ENCODE results near the gene EHMT1.

The EHMT1 gene

DNA sequence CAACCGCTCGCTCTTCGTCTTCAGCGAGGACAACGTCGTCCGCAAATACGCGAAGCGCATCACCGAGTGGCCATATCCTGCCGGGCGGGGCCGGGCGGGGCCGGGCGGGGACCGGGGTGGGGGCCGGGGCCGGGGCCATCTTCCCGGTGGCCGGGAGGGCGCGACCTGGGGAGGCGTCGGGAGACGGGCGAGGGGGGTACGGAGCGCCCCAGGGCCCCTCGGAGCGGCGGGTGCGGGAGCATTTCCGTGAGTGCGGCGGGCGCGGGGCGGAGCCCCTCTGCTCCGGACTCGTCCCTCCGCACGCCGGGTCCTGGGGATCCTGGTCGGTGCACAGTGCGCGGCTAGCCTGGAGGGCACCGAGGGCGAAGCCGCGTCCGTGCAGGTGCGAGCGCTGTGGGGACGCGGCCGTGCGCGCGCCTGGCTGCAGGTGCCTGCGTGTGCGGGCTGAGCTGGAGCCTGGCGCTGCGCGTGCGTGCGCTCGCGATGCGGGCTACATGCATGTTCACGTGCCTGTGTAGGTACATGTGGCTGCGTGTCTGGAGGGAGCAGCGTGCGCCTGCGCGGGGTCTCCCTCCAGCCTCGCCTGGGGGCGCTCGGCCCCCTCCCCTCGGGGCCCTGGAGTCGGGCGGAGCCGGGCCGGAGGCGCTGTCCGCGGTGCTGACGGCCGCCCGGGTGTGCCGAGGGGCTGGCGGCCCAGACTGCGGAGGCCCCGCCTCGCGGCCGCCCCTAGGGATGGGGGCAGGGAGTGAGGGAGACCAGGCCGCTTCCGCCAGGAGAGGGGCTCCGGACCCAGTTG is 259.5 kb downstream of the EHMT1 start:
- ATAC-seq: peak; percentile 33; the same call in 2 of the 3 replicates
- TF ChIP-seq PPARA (CRISPR knock-in tag; IDR thresholded peaks at IDR 0.05; ENCODE audit: borderline replicate concordance): no peak
- TF ChIP-seq ZNF565 (CRISPR knock-in tag; conservative IDR thresholded peaks at IDR 0.05; ENCODE audit: low read depth): no peak
- TF ChIP-seq ZFP30 (CRISPR knock-in tag; IDR thresholded peaks at IDR 0.05): no peak
- TF ChIP-seq ZFP3 (CRISPR knock-in tag; IDR thresholded peaks at IDR 0.05): no peak
- TF ChIP-seq ESRRG (CRISPR knock-in tag; IDR thresholded peaks at IDR 0.05): no peak
- TF ChIP-seq ZNF8 (CRISPR knock-in tag; IDR thresholded peaks at IDR 0.05): no peak
- no peak for TF ChIP-seq OSR1 (CRISPR knock-in tag; IDR thresholded peaks at IDR 0.05)
- no peak for TF ChIP-seq ISL1 (CRISPR knock-in tag; IDR thresholded peaks at IDR 0.05)
- TF ChIP-seq ZNF70 (CRISPR knock-in tag; IDR thresholded peaks at IDR 0.05): no peak
- no peak for TF ChIP-seq CREB5 (CRISPR knock-in tag; IDR thresholded peaks at IDR 0.05; ENCODE audit: low read depth)
- no peak for TF ChIP-seq ARNTL (CRISPR knock-in tag; IDR thresholded peaks at IDR 0.05; ENCODE audit: borderline replicate concordance, low read depth)
- TF ChIP-seq BACH2 (CRISPR knock-in tag; IDR thresholded peaks at IDR 0.05; ENCODE audit: borderline replicate concordance): no peak
- TF ChIP-seq, protein P1, sequence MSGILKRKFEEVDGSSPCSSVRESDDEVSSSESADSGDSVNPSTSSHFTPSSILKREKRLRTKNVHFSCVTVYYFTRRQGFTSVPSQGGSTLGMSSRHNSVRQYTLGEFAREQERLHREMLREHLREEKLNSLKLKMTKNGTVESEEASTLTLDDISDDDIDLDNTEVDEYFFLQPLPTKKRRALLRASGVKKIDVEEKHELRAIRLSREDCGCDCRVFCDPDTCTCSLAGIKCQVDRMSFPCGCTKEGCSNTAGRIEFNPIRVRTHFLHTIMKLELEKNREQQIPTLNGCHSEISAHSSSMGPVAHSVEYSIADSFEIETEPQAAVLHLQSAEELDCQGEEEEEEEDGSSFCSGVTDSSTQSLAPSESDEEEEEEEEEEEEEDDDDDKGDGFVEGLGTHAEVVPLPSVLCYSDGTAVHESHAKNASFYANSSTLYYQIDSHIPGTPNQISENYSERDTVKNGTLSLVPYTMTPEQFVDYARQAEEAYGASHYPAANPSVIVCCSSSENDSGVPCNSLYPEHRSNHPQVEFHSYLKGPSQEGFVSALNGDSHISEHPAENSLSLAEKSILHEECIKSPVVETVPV (CRISPR knock-in tag; IDR thresholded peaks at IDR 0.05): no peak

GRCh38 chr9:137879052-137879451 is 260.2 kb downstream of the EHMT1 start:
- no peak for TF ChIP-seq GLIS3 (CRISPR knock-in tag; IDR thresholded peaks at IDR 0.05)
- TF ChIP-seq, protein P2, sequence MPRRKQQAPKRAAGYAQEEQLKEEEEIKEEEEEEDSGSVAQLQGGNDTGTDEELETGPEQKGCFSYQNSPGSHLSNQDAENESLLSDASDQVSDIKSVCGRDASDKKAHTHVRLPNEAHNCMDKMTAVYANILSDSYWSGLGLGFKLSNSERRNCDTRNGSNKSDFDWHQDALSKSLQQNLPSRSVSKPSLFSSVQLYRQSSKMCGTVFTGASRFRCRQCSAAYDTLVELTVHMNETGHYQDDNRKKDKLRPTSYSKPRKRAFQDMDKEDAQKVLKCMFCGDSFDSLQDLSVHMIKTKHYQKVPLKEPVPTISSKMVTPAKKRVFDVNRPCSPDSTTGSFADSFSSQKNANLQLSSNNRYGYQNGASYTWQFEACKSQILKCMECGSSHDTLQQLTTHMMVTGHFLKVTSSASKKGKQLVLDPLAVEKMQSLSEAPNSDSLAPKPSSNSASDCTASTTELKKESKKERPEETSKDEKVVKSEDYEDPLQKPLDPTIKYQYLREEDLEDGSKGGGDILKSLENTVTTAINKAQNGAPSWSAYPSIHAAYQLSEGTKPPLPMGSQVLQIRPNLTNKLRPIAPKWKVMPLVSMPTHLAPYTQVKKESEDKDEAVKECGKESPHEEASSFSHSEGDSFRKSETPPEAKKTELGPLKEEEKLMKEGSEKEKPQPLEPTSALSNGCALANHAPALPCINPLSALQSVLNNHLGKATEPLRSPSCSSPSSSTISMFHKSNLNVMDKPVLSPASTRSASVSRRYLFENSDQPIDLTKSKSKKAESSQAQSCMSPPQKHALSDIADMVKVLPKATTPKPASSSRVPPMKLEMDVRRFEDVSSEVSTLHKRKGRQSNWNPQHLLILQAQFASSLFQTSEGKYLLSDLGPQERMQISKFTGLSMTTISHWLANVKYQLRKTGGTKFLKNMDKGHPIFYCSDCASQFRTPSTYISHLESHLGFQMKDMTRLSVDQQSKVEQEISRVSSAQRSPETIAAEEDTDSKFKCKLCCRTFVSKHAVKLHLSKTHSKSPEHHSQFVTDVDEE (CRISPR knock-in tag; IDR thresholded peaks at IDR 0.05): no peak
- no peak for TF ChIP-seq TOX (CRISPR knock-in tag; IDR thresholded peaks at IDR 0.05; ENCODE audit: borderline replicate concordance)
- TF ChIP-seq BACH2 (CRISPR knock-in tag; IDR thresholded peaks at IDR 0.05; ENCODE audit: borderline replicate concordance): no peak
- TF ChIP-seq ZNF70 (CRISPR knock-in tag; IDR thresholded peaks at IDR 0.05): no peak
- TF ChIP-seq ZFP3 (CRISPR knock-in tag; IDR thresholded peaks at IDR 0.05): no peak
- no peak for TF ChIP-seq CREB5 (CRISPR knock-in tag; IDR thresholded peaks at IDR 0.05; ENCODE audit: low read depth)
- TF ChIP-seq SNAI2 (CRISPR knock-in tag; IDR thresholded peaks at IDR 0.05): no peak
- TF ChIP-seq ZFP30 (CRISPR knock-in tag; IDR thresholded peaks at IDR 0.05): no peak
- no peak for TF ChIP-seq ARNTL (CRISPR knock-in tag; IDR thresholded peaks at IDR 0.05; ENCODE audit: borderline replicate concordance, low read depth)
- no peak for TF ChIP-seq ISL1 (CRISPR knock-in tag; IDR thresholded peaks at IDR 0.05)
- TF ChIP-seq RARB (CRISPR knock-in tag; IDR thresholded peaks at IDR 0.05): no peak
- no peak for TF ChIP-seq CSDC2 (CRISPR knock-in tag; IDR thresholded peaks at IDR 0.05)
- TF ChIP-seq ZNF565 (CRISPR knock-in tag; conservative IDR thresholded peaks at IDR 0.05; ENCODE audit: low read depth): no peak
- TF ChIP-seq, protein P3, sequence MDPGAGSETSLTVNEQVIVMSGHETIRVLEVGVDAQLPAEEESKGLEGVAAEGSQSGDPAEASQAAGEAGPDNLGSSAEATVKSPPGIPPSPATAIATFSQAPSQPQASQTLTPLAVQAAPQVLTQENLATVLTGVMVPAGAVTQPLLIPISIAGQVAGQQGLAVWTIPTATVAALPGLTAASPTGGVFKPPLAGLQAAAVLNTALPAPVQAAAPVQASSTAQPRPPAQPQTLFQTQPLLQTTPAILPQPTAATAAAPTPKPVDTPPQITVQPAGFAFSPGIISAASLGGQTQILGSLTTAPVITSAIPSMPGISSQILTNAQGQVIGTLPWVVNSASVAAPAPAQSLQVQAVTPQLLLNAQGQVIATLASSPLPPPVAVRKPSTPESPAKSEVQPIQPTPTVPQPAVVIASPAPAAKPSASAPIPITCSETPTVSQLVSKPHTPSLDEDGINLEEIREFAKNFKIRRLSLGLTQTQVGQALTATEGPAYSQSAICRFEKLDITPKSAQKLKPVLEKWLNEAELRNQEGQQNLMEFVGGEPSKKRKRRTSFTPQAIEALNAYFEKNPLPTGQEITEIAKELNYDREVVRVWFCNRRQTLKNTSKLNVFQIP (CRISPR knock-in tag; IDR thresholded peaks at IDR 0.05; ENCODE audit: borderline replicate concordance, low read depth): no peak
- TF ChIP-seq OSR1 (CRISPR knock-in tag; IDR thresholded peaks at IDR 0.05): no peak
- no peak for ATAC-seq
